Activated CD4-positive, alpha-beta T cell treated with anti-CD3 and anti-CD28 coated beads, Interleukin-2, amount 10 ng/mL, durations not matched to agents 7 days and 5 days (primary cell): ENCODE data around the gene RIMBP2. TPM values are rescaled to one million over a fixed set of nuclear protein-coding genes. Genes with fewer than 3 reads are reported as not detected.

Experiments used
- CTCF ChIA-PET: fragments of 350-600 bp; sonication (Branson Sonifier 250); formaldehyde crosslinking; loops from one replicate; lab custom pipeline; 2021; ENCODE audit warnings: antibody characterized with exemption; lab: Charles Lee
- POLR2A ChIA-PET: fragments of 350-600 bp; sonication (Branson Sonifier 250); formaldehyde crosslinking; loops from one replicate; lab custom pipeline; 2021; ENCODE audit warnings: antibody characterized with exemption; lab: Charles Lee
- DNase-seq: peaks from one replicate; pipeline ENCODE4 v3.0.0-alpha.2; 2020
- H3K27ac Mint-ChIP-seq: one replicate; pipeline ENCODE4 v1.8.0; 2021; ENCODE audit warnings: mild to moderate bottlenecking, moderate library complexity, mixed read lengths
- H3K27me3 Mint-ChIP-seq: one replicate; pipeline ENCODE4 v1.8.0; 2021; ENCODE audit warnings: mixed read lengths
- H3K36me3 Mint-ChIP-seq: one replicate; pipeline ENCODE4 v1.8.0; 2021; ENCODE audit warnings: low read depth, mixed read lengths
- H3K4me1 Mint-ChIP-seq: one replicate; pipeline ENCODE4 v1.8.0; 2021; ENCODE audit warnings: mixed read lengths
- H3K4me3 Mint-ChIP-seq: one replicate; pipeline ENCODE4 v1.8.0; 2021; ENCODE audit warnings: mild to moderate bottlenecking, moderate library complexity, mixed read lengths
- H3K9me3 Mint-ChIP-seq: one replicate; pipeline ENCODE4 v1.8.0; 2021; ENCODE audit warnings: mixed read lengths
- total RNA-seq, 2 experiments: library from RNA; stranded (reverse); gene quantifications; one replicate each; pipeline ENCODE4 v1.2.3, GENCODE V29; 2021

RIMBP2 gene
- total RNA-seq, 2 experiments from 2014 or later, result not detected

DNA sequence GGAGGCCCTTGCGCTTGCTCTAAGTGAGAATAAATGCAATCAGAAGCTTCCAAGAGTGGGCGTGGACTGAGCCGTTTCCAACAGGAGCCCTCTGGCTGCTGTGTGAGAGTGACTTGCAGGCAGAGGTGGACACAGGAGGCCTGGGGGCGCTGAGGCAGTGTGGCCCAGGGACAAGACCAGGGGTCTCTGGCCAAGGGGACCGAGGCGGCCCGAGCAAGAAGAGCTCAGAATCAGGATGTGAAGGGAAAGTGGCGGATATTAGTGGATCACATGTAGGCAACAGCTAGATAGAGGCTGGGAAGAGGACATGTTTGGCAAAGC lies 8.6 kb downstream of the RIMBP2 start:
- Mint-ChIP-seq H3K4me1 (no peaks in the 10 kb centered on the region), H3K27ac (no peak overlapping the region), H3K36me3 (no peaks in the 10 kb centered on the region), H3K4me3 (no peak overlapping the region), H3K27me3 (peaks cover 2% of the 10 kb centered on the region), H3K9me3 (no peaks in the 10 kb centered on the region)
- ChIA-PET CTCF (no interaction called here), POLR2A (no interaction called here)
- DNase-seq, result no peak

DNA sequence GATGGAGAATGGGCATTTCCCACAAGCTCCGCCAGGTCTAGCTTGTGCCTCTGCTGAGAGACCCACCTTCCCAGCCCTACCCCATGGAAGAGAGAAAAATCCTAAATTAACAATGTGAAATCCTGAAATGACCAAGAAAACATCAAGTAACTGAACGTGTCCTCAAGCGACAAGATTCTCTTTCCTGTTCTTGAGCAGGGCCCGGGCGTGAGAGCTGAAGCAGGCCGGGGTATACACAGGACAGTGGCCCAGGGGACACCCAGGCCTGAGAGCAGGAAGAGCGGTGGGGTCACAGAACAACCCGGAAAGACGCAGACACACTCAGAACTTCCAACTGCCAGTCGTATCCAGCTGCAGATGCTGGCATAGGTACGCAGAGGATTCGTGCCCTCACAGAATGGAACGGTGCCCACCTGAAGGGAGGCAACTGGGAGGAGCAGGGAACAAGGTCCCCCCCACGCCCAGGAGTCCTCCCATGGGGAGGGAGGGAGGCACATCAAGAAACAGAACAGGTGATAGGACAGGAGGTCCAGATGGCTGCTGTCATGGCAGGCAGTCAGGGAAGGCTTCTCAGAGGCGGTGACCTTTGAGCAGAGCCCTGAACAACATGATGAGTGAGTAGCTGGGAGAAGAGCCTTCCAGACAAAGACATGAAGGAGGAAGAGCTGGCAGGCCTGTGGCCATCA lies 9.1 kb downstream of the RIMBP2 start:
- Mint-ChIP-seq H3K27ac (no peak overlapping the region), H3K36me3 (no peaks in the 10 kb centered on the region), H3K9me3 (no peaks in the 10 kb centered on the region), H3K27me3 (no peaks in the 10 kb centered on the region), H3K4me3 (no peak overlapping the region), H3K4me1 (no peaks in the 10 kb centered on the region)
- DNase-seq, result no peak
- POLR2A ChIA-PET, result no interaction called here
- CTCF ChIA-PET, result no interaction called here

GRCh38 chr12:130706311-130706710 lies 9.8 kb downstream of the RIMBP2 start:
- DNase-seq, result no peak
- H3K36me3 Mint-ChIP-seq, result no peaks in the 10 kb centered on the region
- no peaks in the 10 kb centered on the region for H3K27me3 Mint-ChIP-seq
- H3K9me3 Mint-ChIP-seq, result no peaks in the 10 kb centered on the region
- no peak overlapping the region for H3K4me3 Mint-ChIP-seq
- no peak overlapping the region for H3K27ac Mint-ChIP-seq
- ChIA-PET POLR2A (no interaction called here), CTCF (no interaction called here)
- H3K4me1 Mint-ChIP-seq, result no peaks in the 10 kb centered on the region

- no peak for DNase-seq
- H3K36me3 Mint-ChIP-seq, result no peaks in the 10 kb centered on the region
- ChIA-PET CTCF (no interaction called here), POLR2A (no interaction called here)
- no peaks in the 10 kb centered on the region for H3K9me3 Mint-ChIP-seq
- no peak overlapping the region for H3K4me3 Mint-ChIP-seq
- H3K4me1 Mint-ChIP-seq, result no peaks in the 10 kb centered on the region
- no peak overlapping the region for H3K27ac Mint-ChIP-seq
- H3K27me3 Mint-ChIP-seq, result no peaks in the 10 kb centered on the region
Measured at GRCh38 chr12:130705178-130705822, 10.8 kb downstream of the RIMBP2 start.

DNA sequence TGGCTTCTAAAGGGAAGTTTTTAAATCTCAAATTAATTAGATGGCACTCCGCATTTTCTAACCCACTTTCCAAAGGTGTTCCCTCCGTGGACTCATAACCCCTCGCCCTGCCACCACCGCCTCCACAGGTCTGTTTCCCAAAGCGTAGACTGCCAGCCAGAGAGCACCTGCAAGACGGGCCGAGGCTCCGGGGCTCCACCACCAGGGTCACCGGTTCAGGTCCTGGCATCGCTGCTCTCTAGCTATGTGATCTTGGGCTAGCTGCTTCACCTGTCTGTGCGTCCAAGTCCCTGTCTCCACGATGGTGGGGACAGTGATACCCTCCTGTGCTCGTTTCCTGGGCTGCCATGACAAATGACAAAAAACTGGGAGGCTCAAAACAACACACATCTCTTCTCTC lies 11.5 kb downstream of the RIMBP2 start:
- Mint-ChIP-seq H3K9me3 (no peaks in the 10 kb centered on the region), H3K4me1 (no peaks in the 10 kb centered on the region), H3K36me3 (no peaks in the 10 kb centered on the region), H3K27me3 (no peaks in the 10 kb centered on the region), H3K4me3 (no peak overlapping the region), H3K27ac (no peak overlapping the region)
- DNase-seq, result no peak
- CTCF ChIA-PET, result no interaction called here
- POLR2A ChIA-PET, result no interaction called here

DNA sequence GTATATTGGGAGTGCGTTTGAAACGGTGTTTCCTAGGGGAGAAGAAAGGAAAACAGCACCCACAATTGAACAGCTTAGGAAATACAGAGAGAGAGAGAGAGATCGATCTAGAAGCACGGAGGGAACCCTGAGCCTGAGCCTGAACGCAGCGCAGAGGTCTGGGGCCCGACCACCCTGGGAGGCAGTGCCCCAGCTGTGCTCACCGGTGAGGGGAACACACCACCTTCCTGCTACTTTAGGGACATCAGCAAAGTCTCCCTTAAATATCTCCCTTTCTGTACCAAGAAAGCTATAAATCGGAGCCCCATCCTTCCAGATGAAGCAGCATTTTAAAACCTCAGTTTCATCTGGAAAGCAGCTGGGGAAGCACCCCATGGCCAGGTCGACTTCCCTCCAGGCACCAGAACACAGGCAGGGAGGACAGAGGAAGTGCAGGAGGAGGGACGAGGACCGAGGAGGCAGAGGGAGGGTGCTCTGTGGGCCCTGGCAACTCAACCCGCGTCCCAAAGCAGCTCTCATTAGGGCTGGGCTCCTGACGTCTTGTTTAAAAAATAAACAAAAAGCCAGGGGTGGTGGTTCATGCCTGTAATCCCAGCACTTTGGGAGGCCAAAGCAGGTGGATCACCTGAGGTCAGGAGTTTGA lies 12.2 kb downstream of the RIMBP2 start:
- POLR2A ChIA-PET, result no interaction called here

GRCh38 chr12:130702966-130703732 lies 12.9 kb downstream of the RIMBP2 start:
- ChIA-PET CTCF (no interaction called here), POLR2A (no interaction called here)
- Mint-ChIP-seq H3K27me3 (no peaks in the 10 kb centered on the region), H3K36me3 (no peaks in the 10 kb centered on the region), H3K4me1 (no peaks in the 10 kb centered on the region), H3K9me3 (no peaks in the 10 kb centered on the region), H3K4me3 (no peak overlapping the region), H3K27ac (no peak overlapping the region)
- DNase-seq, result no peak

More for the DNA sequence above, 12.2 kb downstream of the RIMBP2 start:
- no peak for DNase-seq
- H3K27me3 Mint-ChIP-seq, result no peaks in the 10 kb centered on the region
- no peak overlapping the region for H3K27ac Mint-ChIP-seq
- H3K36me3 Mint-ChIP-seq, result no peaks in the 10 kb centered on the region
- CTCF ChIA-PET, result no interaction called here
- H3K9me3 Mint-ChIP-seq, result no peaks in the 10 kb centered on the region
- H3K4me3 Mint-ChIP-seq, result no peak overlapping the region
- no peaks in the 10 kb centered on the region for H3K4me1 Mint-ChIP-seq

DNA sequence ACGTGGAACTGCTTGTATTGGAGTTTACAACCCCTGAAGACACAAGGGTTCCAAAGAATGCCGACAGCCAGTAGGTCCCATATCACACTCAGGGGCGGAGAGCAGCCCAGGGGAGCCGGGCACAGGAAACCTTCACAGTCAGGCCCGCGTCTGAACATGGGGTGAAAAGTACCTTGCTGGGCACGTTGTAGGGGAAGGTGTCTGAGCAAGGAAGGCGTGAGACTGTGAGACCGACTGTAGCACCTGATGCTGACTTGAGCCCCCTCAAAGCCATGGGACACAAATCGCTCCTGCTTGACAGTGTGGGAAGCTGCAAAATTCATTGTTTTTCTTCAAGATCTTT lies 14.7 kb downstream of the RIMBP2 start:
- H3K27me3 Mint-ChIP-seq, result peaks cover 9% of the 10 kb centered on the region
- H3K9me3 Mint-ChIP-seq, result no peaks in the 10 kb centered on the region
- H3K36me3 Mint-ChIP-seq, result no peaks in the 10 kb centered on the region
- H3K4me3 Mint-ChIP-seq, result no peak overlapping the region
- CTCF ChIA-PET, result interaction anchor here (0.8 kb wide), 1 partner anchor 26 kb away, joined by 3 read pairs; no protein-coding TSS in a partner anchor
- POLR2A ChIA-PET, result no interaction called here
- DNase-seq, result no peak
- H3K4me1 Mint-ChIP-seq, result no peaks in the 10 kb centered on the region
- no peak overlapping the region for H3K27ac Mint-ChIP-seq

DNA sequence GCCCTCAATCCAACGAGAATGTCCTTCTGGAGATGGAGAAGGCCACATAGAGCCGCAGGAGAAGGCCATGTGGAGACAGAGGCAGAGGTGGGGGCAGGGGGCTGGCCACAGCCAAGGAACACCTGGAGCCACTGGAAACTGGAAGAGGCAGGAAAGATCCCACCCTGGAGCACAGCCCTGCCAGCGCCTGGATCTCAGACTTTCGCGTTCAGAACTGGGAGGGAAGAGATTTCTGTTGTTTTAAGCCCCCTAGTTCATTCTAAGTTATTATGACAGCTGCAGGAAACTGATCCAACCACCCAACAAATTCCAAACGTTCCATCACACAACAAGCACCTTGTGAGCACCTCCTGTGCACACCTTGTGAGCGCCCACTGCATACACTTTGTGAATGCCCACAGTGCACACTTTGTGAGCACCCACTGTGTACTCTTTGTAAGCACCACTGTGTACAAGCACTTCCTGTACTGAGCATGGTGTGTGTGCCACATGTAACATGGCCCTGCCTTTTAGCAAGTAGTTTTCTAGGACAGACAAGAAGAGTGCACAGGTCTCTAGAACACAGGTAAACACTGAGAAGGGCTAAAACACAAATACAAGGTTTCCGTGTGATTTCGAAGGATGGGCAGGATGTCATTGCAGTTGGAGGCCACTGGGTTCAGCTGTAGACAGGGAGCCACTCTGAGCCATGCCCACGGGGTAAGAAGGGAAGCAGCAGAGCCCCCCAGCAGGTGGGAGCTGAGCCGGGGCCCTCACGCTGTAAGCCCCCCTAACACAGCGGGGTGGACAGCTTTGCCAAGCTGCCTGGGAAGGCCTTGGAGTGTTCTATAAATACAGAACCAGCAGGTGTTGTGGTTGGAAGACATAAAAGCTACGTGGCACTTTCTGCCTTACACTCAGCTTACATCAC lies 15.4 kb downstream of the RIMBP2 start:
- H3K27me3 Mint-ChIP-seq, result peaks cover 10% of the 10 kb centered on the region
- CTCF ChIA-PET, result interaction anchor here (0.8 kb wide), 1 partner anchor 25 kb away, joined by 3 read pairs; no protein-coding TSS in a partner anchor

GRCh38 chr12:130698106-130698505 lies 18.0 kb downstream of the RIMBP2 start:
- ChIA-PET CTCF (no interaction called here), POLR2A (no interaction called here)
- Mint-ChIP-seq H3K4me3 (no peak overlapping the region), H3K4me1 (no peaks in the 10 kb centered on the region), H3K27me3 (peaks cover 13% of the 10 kb centered on the region), H3K36me3 (no peaks in the 10 kb centered on the region), H3K27ac (no peak overlapping the region), H3K9me3 (no peaks in the 10 kb centered on the region)
- DNase-seq, result no peak

More for the DNA sequence above, 15.4 kb downstream of the RIMBP2 start:
- Mint-ChIP-seq H3K9me3 (no peaks in the 10 kb centered on the region), H3K36me3 (no peaks in the 10 kb centered on the region), H3K4me3 (no peak overlapping the region), H3K4me1 (no peaks in the 10 kb centered on the region), H3K27ac (no peak overlapping the region)
- POLR2A ChIA-PET, result no interaction called here
- no peak for DNase-seq

DNA sequence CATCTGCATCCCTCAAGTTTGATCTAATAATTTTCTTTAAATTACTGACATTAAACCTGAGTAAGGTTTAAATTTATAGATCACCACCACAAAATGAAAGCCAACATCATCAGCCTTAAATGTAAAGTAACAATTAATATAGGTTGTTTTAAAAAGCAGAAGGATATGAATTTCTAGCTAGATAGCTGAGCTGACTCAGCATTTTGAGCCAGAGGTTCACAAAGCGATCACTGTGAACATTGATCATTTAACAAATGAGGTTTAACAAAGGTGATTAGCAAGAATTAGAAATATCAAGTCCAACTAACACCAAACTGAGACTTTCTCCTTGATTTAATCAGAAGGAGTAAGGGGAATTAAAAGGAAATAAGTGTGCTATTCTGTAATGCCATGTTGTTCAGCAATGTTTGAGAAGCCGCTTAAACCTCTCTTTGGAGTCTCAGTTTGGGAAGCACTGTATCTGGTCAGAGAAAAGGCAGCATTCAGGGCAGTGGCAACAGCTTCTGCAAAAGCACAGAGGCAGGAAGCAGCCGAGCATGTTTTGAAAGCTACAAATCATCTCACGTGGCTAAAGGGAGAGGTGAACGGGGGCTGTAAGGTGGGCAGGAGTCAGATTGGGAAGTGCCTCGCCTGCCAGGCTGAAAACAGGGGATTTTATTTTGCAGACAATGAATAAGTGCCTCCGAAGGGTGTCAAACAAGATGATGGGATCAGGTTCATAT lies 19.6 kb downstream of the RIMBP2 start:
- ChIA-PET POLR2A (no interaction called here), CTCF (no interaction called here)
- Mint-ChIP-seq H3K4me3 (no peak overlapping the region), H3K9me3 (no peaks in the 10 kb centered on the region), H3K4me1 (no peaks in the 10 kb centered on the region), H3K27me3 (peaks cover 13% of the 10 kb centered on the region), H3K27ac (no peak overlapping the region), H3K36me3 (no peaks in the 10 kb centered on the region)
- no peak for DNase-seq

- Mint-ChIP-seq H3K27me3 (peaks cover 13% of the 10 kb centered on the region), H3K4me3 (no peak overlapping the region), H3K36me3 (no peaks in the 10 kb centered on the region), H3K4me1 (no peaks in the 10 kb centered on the region), H3K9me3 (no peaks in the 10 kb centered on the region), H3K27ac (no peak overlapping the region)
- ChIA-PET CTCF (no interaction called here), POLR2A (no interaction called here)
- DNase-seq, result no peak
Measured at GRCh38 chr12:130695061-130695460, 21.0 kb downstream of the RIMBP2 start.
